ENCODE measurements around the gene RAB3GAP1. TPM values are rescaled to one million over a fixed set of nuclear protein-coding genes. Genes with fewer than 3 reads are reported as not detected.
A peak's percentile ranks its signal among the peaks of the same experiment; 100 is the strongest.

RAB3GAP1 gene
- total and polyA plus RNA-seq, 4 experiments from 2014 or later, result 8.4 to 46.7 (median 34.3) TPM

DNA sequence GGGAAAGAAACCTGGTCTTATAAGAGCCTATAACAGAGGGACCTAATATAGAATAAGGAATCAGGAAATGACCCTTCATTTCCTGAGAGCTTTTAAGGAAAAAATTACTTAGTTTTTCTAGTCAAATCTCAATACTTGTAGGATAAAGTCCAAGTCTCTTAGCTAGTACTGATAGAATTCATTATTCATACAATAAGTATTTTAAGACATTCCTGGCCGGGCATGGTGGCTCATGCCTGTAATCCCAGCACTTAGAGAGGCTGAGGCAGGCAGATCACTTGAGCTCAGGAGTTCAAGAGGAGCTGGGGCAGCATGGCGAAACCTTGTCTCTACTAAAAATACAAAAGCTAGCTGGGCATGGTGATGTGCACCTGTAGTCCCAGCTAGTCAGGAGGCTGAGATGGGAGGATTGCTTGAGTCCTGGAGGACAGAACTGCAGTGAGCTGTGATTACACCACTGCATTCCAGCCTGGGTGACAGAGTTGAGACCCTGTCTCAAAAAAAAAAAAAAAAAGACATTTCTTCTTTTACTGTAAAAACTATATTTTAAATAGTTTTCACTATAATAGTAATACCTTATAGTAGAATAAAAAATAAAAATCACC, 3.2 kb downstream of the RAB3GAP1 start:
- H3K36me3 Mint-ChIP-seq, result peaks cover 16 to 28% of the 10 kb centered on the region in 2 donors
- DNase-seq, result no peak
- POLR2A ChIA-PET (ENCODE audit: partially characterized antibody), result interaction anchor here (0.9 kb wide), 1 partner anchor 476 kb away, joined by 3 read pairs; the partner anchor contains the start of genes R3HDM1 and ZRANB3

GRCh38 chr2:135056790-135057189, 4.7 kb downstream of the RAB3GAP1 start:
- Histone ChIP-seq H3K9me3 (ENCODE audit: control insufficient read depth in 1 of 2, low read length in 2 of 2) (no peaks in the 10 kb centered on the region), H3K4me3 (ENCODE audit: low read length in 2 of 2) (no peak overlapping the region), H3K36me3 (ENCODE audit: insufficient read depth, low read length) (peaks cover 8% of the 10 kb centered on the region), H3K4me1 (ENCODE audit: insufficient read depth, low read length) (peaks cover 39% of the 10 kb centered on the region), H3K27ac (ENCODE audit: low read depth, low read length) (no peak overlapping the region), H3K27me3 (ENCODE audit: insufficient read depth, low read length) (no peaks in the 10 kb centered on the region)
- H3K4me1 Mint-ChIP-seq, result peaks cover 36 to 57% (median 46%) of the 10 kb centered on the region in 4 donors
- no peak overlapping the region for H3K27ac Mint-ChIP-seq
- H3K4me3 Mint-ChIP-seq, result peak overlapping the region in 1 of 8 donors; percentile 58
- peaks cover 24 to 39% of the 10 kb centered on the region in 2 donors for H3K36me3 Mint-ChIP-seq
- intact Hi-C loops (cut with micrococcal nuclease), result no loop called here
- H3K9me3 Mint-ChIP-seq, result no peaks in the 10 kb centered on the region
- CTCF ChIA-PET (ENCODE audit: partially characterized antibody), result no interaction called here
- no peaks in the 10 kb centered on the region for H3K27me3 Mint-ChIP-seq
- POLR2A ChIA-PET (ENCODE audit: partially characterized antibody), result no interaction called here
- DNase-seq, result no peak

More for the DNA sequence above, 3.2 kb downstream of the RAB3GAP1 start:
- H3K27ac ChIP-seq (ENCODE audit: low read depth, low read length), result no peak overlapping the region
- Mint-ChIP-seq H3K4me1 (peaks cover 33 to 65% (median 43%) of the 10 kb centered on the region in 4 donors), H3K27me3 (no peaks in the 10 kb centered on the region), H3K4me3 (peak overlapping the region in 7 of 8 donors; percentile 17 to 77 (median 47)), H3K9me3 (no peaks in the 10 kb centered on the region), H3K27ac (peak overlapping the region in 3 of 7 donors; percentile 18 to 97 (median 70))
- H3K36me3 ChIP-seq (ENCODE audit: insufficient read depth, low read length), result no peaks in the 10 kb centered on the region
- H3K27me3 ChIP-seq (ENCODE audit: insufficient read depth, low read length), result no peaks in the 10 kb centered on the region
- CTCF ChIA-PET (ENCODE audit: partially characterized antibody), result no interaction called here
- H3K4me1 ChIP-seq (ENCODE audit: insufficient read depth, low read length), result peaks cover 42% of the 10 kb centered on the region
- H3K4me3 ChIP-seq (ENCODE audit: low read length in 2 of 2), result no peak overlapping the region
- H3K9me3 ChIP-seq (ENCODE audit: control insufficient read depth in 1 of 2, low read length in 2 of 2), result no peaks in the 10 kb centered on the region
- intact Hi-C loops (cut with micrococcal nuclease), result no loop called here

DNA sequence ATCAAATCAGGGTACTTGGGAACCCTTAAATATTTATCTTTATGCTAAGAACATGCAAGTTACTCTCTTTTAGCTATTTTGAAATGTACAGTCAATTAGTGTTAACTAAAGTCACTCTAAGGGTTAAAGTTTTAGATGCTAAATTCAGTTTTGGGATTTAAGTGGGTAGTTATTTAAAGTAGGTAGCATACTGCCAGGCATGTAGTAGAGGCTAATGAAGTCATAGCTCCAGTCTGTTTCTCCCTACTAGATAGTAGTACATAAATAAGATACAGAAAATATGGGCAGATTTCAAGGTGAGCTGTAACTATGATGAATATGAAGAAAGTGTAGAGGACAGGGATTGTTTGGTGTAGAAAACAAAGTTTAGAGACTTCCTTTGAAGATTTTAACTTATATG, 7.5 kb downstream of the RAB3GAP1 start:
- POLR2A ChIA-PET (ENCODE audit: partially characterized antibody), result no interaction called here
- H3K36me3 ChIP-seq (ENCODE audit: insufficient read depth, low read length), result peaks cover 14% of the 10 kb centered on the region
- no peak overlapping the region for H3K27ac Mint-ChIP-seq

GRCh38 chr2:135063210-135063609, 11.1 kb downstream of the RAB3GAP1 start:
- Mint-ChIP-seq H3K4me3 (no peak overlapping the region), H3K9me3 (peaks cover 0 to 3% (median 0%) of the 10 kb centered on the region in 8 donors), H3K27ac (no peak overlapping the region), H3K27me3 (no peaks in the 10 kb centered on the region), H3K36me3 (peaks cover 51 to 56% of the 10 kb centered on the region in 2 donors), H3K4me1 (peaks cover 36 to 66% (median 45%) of the 10 kb centered on the region in 4 donors)
- Histone ChIP-seq H3K4me3 (ENCODE audit: low read length in 2 of 2) (no peak overlapping the region), H3K27ac (ENCODE audit: low read depth, low read length) (no peak overlapping the region), H3K4me1 (ENCODE audit: insufficient read depth, low read length) (peaks cover 10% of the 10 kb centered on the region), H3K9me3 (ENCODE audit: control insufficient read depth in 1 of 2, low read length in 2 of 2) (no peaks in the 10 kb centered on the region), H3K27me3 (ENCODE audit: insufficient read depth, low read length) (no peaks in the 10 kb centered on the region), H3K36me3 (ENCODE audit: insufficient read depth, low read length) (peaks cover 14% of the 10 kb centered on the region)
- no peak for DNase-seq
- CTCF ChIA-PET (ENCODE audit: partially characterized antibody), result no interaction called here
- POLR2A ChIA-PET (ENCODE audit: partially characterized antibody), result no interaction called here
- intact Hi-C loops (cut with micrococcal nuclease), result no loop called here

More for the DNA sequence above, 7.5 kb downstream of the RAB3GAP1 start:
- Histone ChIP-seq H3K4me1 (ENCODE audit: insufficient read depth, low read length) (peaks cover 22% of the 10 kb centered on the region), H3K27ac (ENCODE audit: low read depth, low read length) (no peak overlapping the region), H3K9me3 (ENCODE audit: control insufficient read depth in 1 of 2, low read length in 2 of 2) (no peaks in the 10 kb centered on the region), H3K4me3 (ENCODE audit: low read length in 2 of 2) (no peak overlapping the region), H3K27me3 (ENCODE audit: insufficient read depth, low read length) (no peaks in the 10 kb centered on the region)
- peaks cover 0 to 3% (median 0%) of the 10 kb centered on the region in 8 donors for H3K9me3 Mint-ChIP-seq
- intact Hi-C loops (cut with micrococcal nuclease), result no loop called here
- H3K36me3 Mint-ChIP-seq, result peaks cover 48 to 52% of the 10 kb centered on the region in 2 donors
- CTCF ChIA-PET (ENCODE audit: partially characterized antibody), result no interaction called here
- H3K27me3 Mint-ChIP-seq, result no peaks in the 10 kb centered on the region
- peaks cover 41 to 64% (median 48%) of the 10 kb centered on the region in 4 donors for H3K4me1 Mint-ChIP-seq
- no peak for DNase-seq
- H3K4me3 Mint-ChIP-seq, result no peak overlapping the region

DNA sequence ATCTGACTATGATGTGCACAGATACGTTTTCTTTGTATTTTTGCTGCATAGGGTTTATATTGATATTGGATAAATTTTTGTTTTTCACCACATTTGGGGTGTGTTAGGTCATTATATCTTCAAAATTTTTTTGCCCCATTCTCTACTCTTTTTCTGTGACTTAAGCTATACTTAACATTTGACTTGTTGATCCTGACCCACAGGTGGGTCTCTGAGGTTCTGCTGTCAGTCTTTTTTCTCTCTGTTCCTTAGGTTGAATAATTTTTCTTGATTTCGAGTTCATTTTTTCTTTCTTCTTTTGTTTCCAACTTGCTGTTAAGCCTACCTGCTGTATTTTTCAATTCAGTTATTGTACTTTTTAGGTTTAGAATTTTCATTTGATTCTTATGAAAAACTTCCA, 12.1 kb downstream of the RAB3GAP1 start:
- CTCF ChIA-PET (ENCODE audit: partially characterized antibody), result interaction anchor here (1.0 kb wide), 1 partner anchor 11 kb away, joined by 3 read pairs; no protein-coding TSS in a partner anchor
- POLR2A ChIA-PET (ENCODE audit: partially characterized antibody), result no interaction called here
- Histone ChIP-seq H3K36me3 (ENCODE audit: insufficient read depth, low read length) (peaks cover 14% of the 10 kb centered on the region), H3K9me3 (ENCODE audit: control insufficient read depth in 1 of 2, low read length in 2 of 2) (no peaks in the 10 kb centered on the region), H3K4me1 (ENCODE audit: insufficient read depth, low read length) (peaks cover 10% of the 10 kb centered on the region), H3K27ac (ENCODE audit: low read depth, low read length) (no peak overlapping the region), H3K27me3 (ENCODE audit: insufficient read depth, low read length) (no peaks in the 10 kb centered on the region), H3K4me3 (ENCODE audit: low read length in 2 of 2) (no peak overlapping the region)
- intact Hi-C loops (cut with micrococcal nuclease), result no loop called here
- no peak overlapping the region for H3K27ac Mint-ChIP-seq
- peaks cover 52 to 55% of the 10 kb centered on the region in 2 donors for H3K36me3 Mint-ChIP-seq
- peaks cover 34 to 62% (median 46%) of the 10 kb centered on the region in 4 donors for H3K4me1 Mint-ChIP-seq
- no peaks in the 10 kb centered on the region for H3K27me3 Mint-ChIP-seq
- H3K4me3 Mint-ChIP-seq, result no peak overlapping the region
- H3K9me3 Mint-ChIP-seq, result peaks cover 0 to 3% (median 0%) of the 10 kb centered on the region in 8 donors
- DNase-seq, result no peak

DNA sequence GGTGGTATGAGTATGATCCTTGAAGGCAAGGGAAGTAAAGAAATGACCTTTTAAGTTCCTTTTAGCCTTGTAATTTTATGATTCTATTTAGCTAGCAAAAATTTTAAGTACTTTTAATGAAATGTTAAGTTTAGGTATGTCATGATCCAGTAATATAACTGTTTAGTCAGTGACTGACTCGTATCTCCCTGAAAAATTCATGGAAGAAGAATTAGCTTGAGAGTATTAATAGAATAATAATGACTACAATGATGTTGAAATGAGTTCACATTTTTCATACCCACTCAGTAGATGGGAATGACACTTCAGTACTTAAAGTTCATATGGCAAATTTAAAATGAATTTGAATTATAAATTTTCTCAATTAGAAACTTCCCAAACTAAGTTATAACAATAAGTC, 14.6 kb downstream of the RAB3GAP1 start:
- H3K27ac ChIP-seq (ENCODE audit: low read depth, low read length), result no peak overlapping the region
- H3K27me3 ChIP-seq (ENCODE audit: insufficient read depth, low read length), result no peaks in the 10 kb centered on the region
- peaks cover 14% of the 10 kb centered on the region for H3K4me1 ChIP-seq (ENCODE audit: insufficient read depth, low read length)
- no peak overlapping the region for H3K4me3 Mint-ChIP-seq
- H3K36me3 Mint-ChIP-seq, result peaks cover 42 to 54% of the 10 kb centered on the region in 2 donors
- ChIA-PET POLR2A (ENCODE audit: partially characterized antibody) (interaction anchor here (1.1 kb wide), 1 partner anchor 14 kb away, joined by 3 read pairs; the partner anchor contains the start of gene RAB3GAP1), CTCF (ENCODE audit: partially characterized antibody) (no interaction called here)
- no peak overlapping the region for H3K4me3 ChIP-seq (ENCODE audit: low read length in 2 of 2)
- H3K27me3 Mint-ChIP-seq, result no peaks in the 10 kb centered on the region
- peaks cover 6% of the 10 kb centered on the region for H3K36me3 ChIP-seq (ENCODE audit: insufficient read depth, low read length)
- peaks cover 33 to 58% (median 45%) of the 10 kb centered on the region in 4 donors for H3K4me1 Mint-ChIP-seq
- H3K27ac Mint-ChIP-seq, result no peak overlapping the region
- no peaks in the 10 kb centered on the region for H3K9me3 ChIP-seq (ENCODE audit: control insufficient read depth in 1 of 2, low read length in 2 of 2)
- intact Hi-C loops (cut with micrococcal nuclease), result no loop called here
- H3K9me3 Mint-ChIP-seq, result peaks cover 0 to 3% (median 0%) of the 10 kb centered on the region in 8 donors
- no peak for DNase-seq

DNA sequence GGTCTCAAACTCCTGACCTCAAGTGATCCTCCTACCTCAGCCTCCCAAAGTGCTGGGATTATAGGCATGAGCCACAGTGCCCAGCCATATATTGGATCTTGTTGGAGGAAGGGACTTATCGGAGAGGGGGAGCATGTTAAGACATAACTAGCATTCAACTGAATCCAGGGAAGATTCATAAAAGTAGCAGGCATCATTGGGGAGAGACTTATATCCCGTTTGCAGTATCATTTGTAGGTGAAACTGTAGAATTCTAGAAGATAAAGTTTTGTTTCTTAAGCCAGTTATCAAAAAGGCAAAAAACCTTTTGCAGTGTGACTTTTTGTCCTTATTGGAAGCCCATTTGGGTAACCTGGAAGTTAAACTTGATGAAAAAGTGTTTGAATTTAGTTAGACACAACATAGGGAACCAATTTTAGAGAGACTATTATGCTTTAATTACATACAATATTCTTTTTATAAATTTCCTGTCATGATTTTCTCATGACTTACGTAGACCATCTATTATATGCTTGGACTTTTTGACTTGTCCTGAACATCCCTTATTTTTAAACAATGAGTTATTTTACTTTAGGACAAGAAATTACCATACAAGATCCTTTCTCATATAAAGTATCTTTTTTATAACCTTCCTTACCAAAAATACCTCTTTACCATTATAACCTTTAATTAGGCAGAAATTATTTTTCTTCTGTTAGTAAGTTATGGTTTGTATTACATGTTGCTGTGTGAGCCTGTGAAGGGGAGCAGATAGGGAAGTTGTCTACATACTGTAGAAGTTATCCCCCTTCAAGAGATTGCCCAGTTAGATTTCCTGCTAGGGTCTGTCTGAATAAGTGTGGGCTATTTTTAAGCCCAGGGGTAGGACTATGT, 20.3 kb downstream of the RAB3GAP1 start:
- ChIA-PET POLR2A (ENCODE audit: partially characterized antibody) (no interaction called here), CTCF (ENCODE audit: partially characterized antibody) (no interaction called here)
- intact Hi-C loops (cut with micrococcal nuclease), result no loop called here
- H3K36me3 ChIP-seq (ENCODE audit: insufficient read depth, low read length), result no peaks in the 10 kb centered on the region
- H3K27me3 Mint-ChIP-seq, result no peaks in the 10 kb centered on the region
- H3K4me1 ChIP-seq (ENCODE audit: insufficient read depth, low read length), result peaks cover 10% of the 10 kb centered on the region
- H3K4me3 Mint-ChIP-seq, result no peak overlapping the region
- H3K36me3 Mint-ChIP-seq, result peaks cover 27 to 36% of the 10 kb centered on the region in 2 donors
- no peak overlapping the region for H3K4me3 ChIP-seq (ENCODE audit: low read length in 2 of 2)
- no peaks in the 10 kb centered on the region for H3K9me3 ChIP-seq (ENCODE audit: control insufficient read depth in 1 of 2, low read length in 2 of 2)
- peaks cover 0 to 8% (median 4%) of the 10 kb centered on the region in 8 donors for H3K9me3 Mint-ChIP-seq
- peak overlapping the region in 2 of 7 donors; percentile 42 to 67 for H3K27ac Mint-ChIP-seq
- DNase-seq, result no peak
- no peaks in the 10 kb centered on the region for H3K27me3 ChIP-seq (ENCODE audit: insufficient read depth, low read length)
- H3K4me1 Mint-ChIP-seq, result peaks cover 16 to 36% (median 24%) of the 10 kb centered on the region in 4 donors
- no peak overlapping the region for H3K27ac ChIP-seq (ENCODE audit: low read depth, low read length)

All from CD4-positive, alpha-beta memory T cell (primary cell).